CD1c-positive myeloid dendritic cell (primary cell): ENCODE results near the gene FUT2.
"Not testable (repeated sequence)": the region's sequence is repeated elsewhere in the genome, so short reads cannot be mapped to it uniquely, and the experiment has no call there.

Experiments used
- DNase-seq: peaks from one replicate; pipeline ENCODE4 v3.0.0-alpha.2; 2016; ENCODE audit errors: extremely low spot score

FUT2 gene

GRCh38 chr19:48695743-48696352 is at the start of gene FUT2:
TSS of gene FUT2 (plus strand) at chr19:48695971. CDS start at chr19:48702957, 6,986 bp downstream.
- DNase-seq = no peak

- peak; percentile 89 for DNase-seq
Observed at GRCh38 chr19:48646001-48646721, 49.6 kb upstream of the FUT2 start, which contains the start of gene CA11. TSS of gene CA11 (minus strand) at chr19:48646187. CDS start at chr19:48645632, 555 bp downstream.

- DNase-seq = no peak
Observed at GRCh38 chr19:48646722-48647216, 49.0 kb upstream of the FUT2 start.

- no peak for DNase-seq
Observed at GRCh38 chr19:48648134-48648533, 47.6 kb upstream of the FUT2 start.

- no peak for DNase-seq
Observed at GRCh38 chr19:48650974-48651682, 44.6 kb upstream of the FUT2 start.

- DNase-seq = no peak
Observed at GRCh38 chr19:48651683-48652048, 44.1 kb upstream of the FUT2 start.

GRCh38 chr19:48654299-48655059 is 41.3 kb upstream of the FUT2 start:
- DNase-seq = no peak

GRCh38 chr19:48656840-48657474 is 38.8 kb upstream of the FUT2 start:
- no peak for DNase-seq

- DNase-seq = not testable (repeated sequence)
Observed at GRCh38 chr19:48657828-48658227, 37.9 kb upstream of the FUT2 start.

- no peak for DNase-seq
Observed at GRCh38 chr19:48658483-48658882, 37.3 kb upstream of the FUT2 start.

GRCh38 chr19:48659768-48660167 is 36.0 kb upstream of the FUT2 start:
- DNase-seq = peak; percentile 51

GRCh38 chr19:48660852-48661710 is 34.7 kb upstream of the FUT2 start:
- DNase-seq = peak; percentile 97

GRCh38 chr19:48661711-48662090 is 34.1 kb upstream of the FUT2 start:
- no peak for DNase-seq

GRCh38 chr19:48663667-48664066 is 32.1 kb upstream of the FUT2 start:
- DNase-seq = no peak

- DNase-seq = no peak
Observed at GRCh38 chr19:48664476-48664875, 31.3 kb upstream of the FUT2 start.

- DNase-seq = no peak
Observed at GRCh38 chr19:48665786-48666185, 30.0 kb upstream of the FUT2 start.

- DNase-seq = no peak
Observed at GRCh38 chr19:48668332-48668731, 27.4 kb upstream of the FUT2 start.

GRCh38 chr19:48668761-48669160 is 27.0 kb upstream of the FUT2 start:
- DNase-seq = no peak

GRCh38 chr19:48669903-48670668 is 25.7 kb upstream of the FUT2 start:
- DNase-seq = no peak
